22Rv1 (cell line): Measurements from ENCODE around the gene NARF.

Experiments used
- CTCF ChIP-seq: fragments of 450-650 bp; IDR thresholded peaks from 2 replicates; pipeline ENCODE4 v1.5.1; 2017; ENCODE audit warnings: mild to moderate bottlenecking
- ZFX ChIP-seq: fragments of 450-650 bp; IDR thresholded peaks from 2 replicates; pipeline ENCODE4 v1.6.1; 2017; ENCODE audit warnings: antibody characterized with exemption, borderline replicate concordance

DNA sequence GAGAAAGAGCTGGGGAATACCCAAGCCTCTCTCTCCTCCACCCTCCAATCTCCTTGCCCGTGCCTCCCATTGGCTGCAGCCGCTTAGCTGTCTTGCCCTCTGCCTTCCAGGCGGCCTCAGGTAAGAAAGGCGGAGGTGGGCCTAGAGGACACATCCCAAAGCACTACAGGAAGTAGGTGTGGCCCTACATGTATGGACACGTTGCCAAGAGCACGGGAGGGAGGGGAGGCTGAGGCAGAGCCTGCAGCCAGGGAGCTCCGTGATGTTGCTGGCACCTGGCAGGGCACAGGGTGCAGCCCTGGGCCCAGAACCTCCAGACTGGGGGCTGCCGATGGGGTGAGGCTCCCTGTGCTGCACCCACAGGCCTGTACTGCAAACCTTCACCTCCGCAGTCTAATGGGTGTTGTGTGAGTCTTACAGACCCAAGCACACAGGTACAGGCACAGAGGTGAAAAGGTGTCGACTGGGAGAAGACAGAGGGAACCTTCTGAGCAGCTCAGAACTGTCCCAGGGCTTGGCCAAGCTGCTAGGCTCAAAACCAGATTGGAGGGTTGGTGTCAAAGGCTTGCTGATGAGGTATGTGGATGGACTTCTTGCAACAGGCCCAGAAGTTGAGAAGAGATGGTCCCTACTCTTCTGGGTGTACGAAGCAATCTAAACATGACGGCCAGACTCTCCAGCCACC lies 37.4 kb downstream of the NARF start:
- no peak for TF ChIP-seq CTCF
- no peak for TF ChIP-seq ZFX
